Activated T-helper 1 cell treated with anti-CD3 and anti-CD28 coated beads, Interleukin-12 subunit alpha, Interleukin-12 subunit beta, Interleukin-2, Interleukin-4 antibody, amounts not matched to agents 30 ng/mL and 10 ng/mL and 1 ng/mL, durations not matched to agents 14 hours and 24 hours and 36 hours (primary cell): ENCODE measurements around the gene C7orf33. TPM values are rescaled to one million over a fixed set of nuclear protein-coding genes. Genes with fewer than 3 reads are reported as not detected.
A peak's percentile ranks its signal among the peaks of the same experiment; 100 is the strongest.
"Not testable (repeated sequence)": the region's sequence is repeated elsewhere in the genome, so short reads cannot be mapped to it uniquely, and the experiment has no call there.

Experiments used
- DNase-seq: peaks from one replicate; pipeline ENCODE4 v3.0.0; 2021; ENCODE audit warnings: low spot score
- H3K27ac Mint-ChIP-seq: one replicate; pipeline ENCODE4 v1.8.0; 2021; ENCODE audit warnings: mild to moderate bottlenecking, mixed read lengths
- H3K27me3 Mint-ChIP-seq: one replicate; pipeline ENCODE4 v1.8.0; 2022; ENCODE audit warnings: mild to moderate bottlenecking, moderate library complexity, mixed read lengths; ENCODE audit not compliant: insufficient read depth
- H3K36me3 Mint-ChIP-seq: one replicate; pipeline ENCODE4 v1.8.0; 2021; ENCODE audit warnings: low read depth, mixed read lengths
- H3K4me1 Mint-ChIP-seq: one replicate; pipeline ENCODE4 v1.8.0; 2021; ENCODE audit warnings: low read depth, mixed read lengths
- H3K4me3 Mint-ChIP-seq: one replicate; pipeline ENCODE4 v1.8.0; 2021; ENCODE audit warnings: mild to moderate bottlenecking, moderate library complexity, mixed read lengths
- H3K9me3 Mint-ChIP-seq: one replicate; pipeline ENCODE4 v1.8.0; 2021; ENCODE audit warnings: mixed read lengths
- intact Hi-C: fragments of 100-400 bp; cut with micrococcal nuclease; formaldehyde crosslinking; loops from one replicate; pipeline ENCODE4 v1.15.1; 2024
- total RNA-seq: library from RNA; stranded (reverse); gene quantifications from 2 replicates; pipeline ENCODE4 v1.2.3, GENCODE V29; 2022

Gene C7orf33
- not detected in 2 replicates for total RNA-seq

DNA sequence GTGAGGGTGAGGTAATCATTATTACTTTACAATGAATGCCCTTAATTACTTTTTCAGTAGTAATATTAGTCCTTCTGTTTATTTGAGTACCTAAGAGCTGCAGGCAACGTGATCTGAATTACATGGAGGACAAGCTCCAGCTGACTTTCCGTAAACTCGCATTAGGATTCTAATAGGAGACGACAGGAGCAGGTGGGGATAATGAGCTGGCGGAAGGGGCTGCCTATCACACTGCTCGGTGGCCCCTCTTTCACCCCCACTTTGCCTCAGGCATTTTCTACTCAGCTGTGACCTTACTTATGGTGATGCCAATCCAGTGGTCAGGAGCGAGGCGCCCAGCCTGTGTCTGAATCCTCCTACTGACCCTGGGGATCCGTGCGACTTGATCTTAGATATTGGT lies at the start of gene C7orf33:
C7orf33 (plus strand) TSS at position 296 of the 400 bp plus-strand sequence. CDS start 160 bp downstream, outside the sequence.
- no peak for DNase-seq
- intact Hi-C loops, result no loop called here
- H3K36me3 Mint-ChIP-seq, result no peaks in the 10 kb centered on the region
- no peak within 1 kb of the TSS for H3K27ac Mint-ChIP-seq
- H3K9me3 Mint-ChIP-seq, result no peaks in the 10 kb centered on the region
- no peak within 1 kb of the TSS for H3K4me3 Mint-ChIP-seq
- H3K4me1 Mint-ChIP-seq, result peaks cover 1% of the 10 kb centered on the region
- H3K27me3 Mint-ChIP-seq, result peaks cover 8% of the 10 kb centered on the region

GRCh38 chr7:148541891-148542504 lies 48.6 kb upstream of the C7orf33 start:
- H3K9me3 Mint-ChIP-seq, result no peaks in the 10 kb centered on the region
- H3K36me3 Mint-ChIP-seq, result no peaks in the 10 kb centered on the region
- intact Hi-C loops, result no loop called here
- no peak for DNase-seq
- no peaks in the 10 kb centered on the region for H3K4me1 Mint-ChIP-seq
- H3K4me3 Mint-ChIP-seq, result no peak overlapping the region
- peaks cover 4% of the 10 kb centered on the region for H3K27me3 Mint-ChIP-seq
- no peak overlapping the region for H3K27ac Mint-ChIP-seq

- DNase-seq, result no peak
- H3K4me1 Mint-ChIP-seq, result no peaks in the 10 kb centered on the region
- H3K27me3 Mint-ChIP-seq, result peaks cover 6% of the 10 kb centered on the region
- H3K4me3 Mint-ChIP-seq, result no peak overlapping the region
- peaks cover 1% of the 10 kb centered on the region for H3K36me3 Mint-ChIP-seq
- intact Hi-C loops, result no loop called here
- no peak overlapping the region for H3K27ac Mint-ChIP-seq
- H3K9me3 Mint-ChIP-seq, result peaks cover under 1% of the 10 kb centered on the region
Measured at GRCh38 chr7:148543302-148543701, 47.3 kb upstream of the C7orf33 start.

- DNase-seq, result no peak
- Mint-ChIP-seq H3K36me3 (peaks cover 3% of the 10 kb centered on the region), H3K27ac (no peak overlapping the region), H3K4me3 (no peak overlapping the region), H3K4me1 (no peaks in the 10 kb centered on the region), H3K27me3 (peaks cover 8% of the 10 kb centered on the region), H3K9me3 (peaks cover 3% of the 10 kb centered on the region)
- intact Hi-C loops, result no loop called here
Measured at GRCh38 chr7:148545172-148545571, 45.4 kb upstream of the C7orf33 start.

DNA sequence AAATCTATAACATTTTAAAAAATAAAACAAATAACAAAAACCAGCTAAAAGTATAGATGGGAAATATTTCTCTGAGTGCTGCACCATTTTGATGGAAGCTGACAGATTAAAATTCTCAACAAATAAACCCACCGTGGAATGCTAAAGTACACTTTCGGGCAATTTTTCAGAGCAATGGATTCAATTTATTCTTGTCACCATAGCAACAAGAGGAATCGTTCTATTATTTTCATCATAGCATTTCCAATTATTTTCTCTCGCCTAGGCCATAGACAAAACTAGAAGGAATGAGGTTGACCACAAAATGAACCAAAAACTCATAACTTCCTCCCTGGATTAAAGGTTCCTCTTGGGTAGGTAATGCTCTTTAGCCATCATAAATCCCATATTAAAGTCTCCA lies 44.6 kb upstream of the C7orf33 start:
- Mint-ChIP-seq H3K36me3 (peaks cover 3% of the 10 kb centered on the region), H3K27me3 (peaks cover 8% of the 10 kb centered on the region), H3K4me1 (peaks cover under 1% of the 10 kb centered on the region), H3K9me3 (peaks cover 3% of the 10 kb centered on the region), H3K27ac (no peak overlapping the region), H3K4me3 (no peak overlapping the region)
- intact Hi-C loops, result no loop called here
- no peak for DNase-seq

GRCh38 chr7:148546857-148547256 lies 43.7 kb upstream of the C7orf33 start:
- Mint-ChIP-seq H3K4me1 (peaks cover 7% of the 10 kb centered on the region), H3K27me3 (peaks cover 8% of the 10 kb centered on the region), H3K36me3 (peaks cover 3% of the 10 kb centered on the region), H3K9me3 (peaks cover 3% of the 10 kb centered on the region), H3K27ac (no peak overlapping the region), H3K4me3 (no peak overlapping the region)
- intact Hi-C loops, result no loop called here
- no peak for DNase-seq

- Mint-ChIP-seq H3K36me3 (peaks cover 3% of the 10 kb centered on the region), H3K27me3 (peaks cover 11% of the 10 kb centered on the region), H3K27ac (no peak overlapping the region), H3K9me3 (peaks cover 3% of the 10 kb centered on the region), H3K4me1 (peaks cover 7% of the 10 kb centered on the region), H3K4me3 (no peak overlapping the region)
- DNase-seq, result no peak
- intact Hi-C loops, result no loop called here
Measured at GRCh38 chr7:148547951-148548350, 42.6 kb upstream of the C7orf33 start.

- Mint-ChIP-seq H3K27ac (no peak overlapping the region), H3K4me3 (no peak overlapping the region), H3K36me3 (no peaks in the 10 kb centered on the region), H3K9me3 (no peaks in the 10 kb centered on the region), H3K27me3 (peaks cover 10% of the 10 kb centered on the region), H3K4me1 (peaks cover 21% of the 10 kb centered on the region)
- DNase-seq, result no peak
- intact Hi-C loops, result no loop called here
Measured at GRCh38 chr7:148553979-148554378, 36.6 kb upstream of the C7orf33 start.

GRCh38 chr7:148556892-148557291 lies 33.7 kb upstream of the C7orf33 start:
- Mint-ChIP-seq H3K27me3 (peaks cover 9% of the 10 kb centered on the region), H3K4me3 (no peak overlapping the region), H3K36me3 (no peaks in the 10 kb centered on the region), H3K27ac (no peak overlapping the region), H3K4me1 (peaks cover 21% of the 10 kb centered on the region), H3K9me3 (no peaks in the 10 kb centered on the region)
- DNase-seq, result no peak
- intact Hi-C loops, result no loop called here

GRCh38 chr7:148558914-148559313 lies 31.7 kb upstream of the C7orf33 start:
- Mint-ChIP-seq H3K4me1 (peaks cover 27% of the 10 kb centered on the region), H3K36me3 (peaks cover 1% of the 10 kb centered on the region), H3K9me3 (peaks cover 7% of the 10 kb centered on the region), H3K27ac (no peak overlapping the region), H3K27me3 (no peaks in the 10 kb centered on the region), H3K4me3 (no peak overlapping the region)
- intact Hi-C loops, result loop anchor here (2.0 kb wide), 1 partner anchor 16 kb away; no protein-coding TSS in a partner anchor
- no peak for DNase-seq

- peaks cover 9% of the 10 kb centered on the region for H3K9me3 Mint-ChIP-seq
- peaks cover 3% of the 10 kb centered on the region for H3K36me3 Mint-ChIP-seq
- no peaks in the 10 kb centered on the region for H3K27me3 Mint-ChIP-seq
- no peak overlapping the region for H3K4me3 Mint-ChIP-seq
- peaks cover 28% of the 10 kb centered on the region for H3K4me1 Mint-ChIP-seq
- no peak overlapping the region for H3K27ac Mint-ChIP-seq
- intact Hi-C loops, result loop anchor here (5.0 kb wide), 1 partner anchor 34 kb away; no protein-coding TSS in a partner anchor
- DNase-seq, result no peak
Measured at GRCh38 chr7:148561099-148561498, 29.5 kb upstream of the C7orf33 start.

- Mint-ChIP-seq H3K27me3 (peaks cover 3% of the 10 kb centered on the region), H3K4me3 (peak overlapping the region; percentile 36)
- intact Hi-C loops, result loop anchor here (1.0 to 5.0 kb wide), 6 partner anchors 10 to 350 kb away; no protein-coding TSS in a partner anchor
Measured at GRCh38 chr7:148563583-148564274, 26.8 kb upstream of the C7orf33 start.

DNA sequence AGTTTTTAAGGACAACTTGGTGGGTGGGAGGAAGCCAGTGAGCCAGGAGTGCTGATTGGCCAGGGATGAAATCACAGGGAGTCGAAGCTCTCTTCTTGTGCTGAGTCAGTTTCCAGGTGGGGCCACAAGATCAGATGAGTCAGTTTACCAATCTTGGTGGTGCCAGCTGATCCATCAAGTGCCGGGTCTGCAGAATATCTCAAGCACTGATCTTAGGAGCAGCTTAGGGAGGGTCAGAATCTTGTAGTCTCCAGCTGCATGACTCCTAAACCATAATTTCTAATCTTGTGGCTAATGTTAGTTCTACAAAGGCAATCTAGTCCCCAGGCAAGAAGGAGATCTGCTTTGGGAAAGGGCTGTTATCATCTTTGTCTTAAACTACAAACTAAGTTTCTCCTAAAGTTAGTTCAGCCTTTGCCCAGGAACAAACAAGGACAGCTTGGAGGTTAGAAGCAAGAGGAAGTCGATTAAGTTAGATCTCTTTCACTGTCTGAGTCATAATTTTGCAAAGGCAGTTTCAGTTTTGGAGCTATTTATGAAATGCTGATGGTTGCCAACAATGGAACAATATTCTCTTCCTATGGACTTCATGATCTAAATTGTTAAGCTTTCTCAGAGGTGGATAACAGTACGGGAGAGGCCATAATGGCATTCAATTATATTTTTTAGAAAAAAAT lies 26.2 kb upstream of the C7orf33 start:
- H3K36me3 Mint-ChIP-seq, H3K9me3 Mint-ChIP-seq, H3K27me3 Mint-ChIP-seq: not testable (repeated sequence)
- Mint-ChIP-seq H3K4me3 (peak overlapping the region; percentile 36), H3K4me1 (peaks cover 19% of the 10 kb centered on the region), H3K27ac (peak overlapping the region; percentile 81)
- peak; percentile 6 for DNase-seq
- intact Hi-C loops, result loop anchor here (1.0 to 5.0 kb wide), 6 partner anchors 9 to 349 kb away; no protein-coding TSS in a partner anchor

More at GRCh38 chr7:148563583-148564274, 26.8 kb upstream of the C7orf33 start:
- peaks cover 9% of the 10 kb centered on the region for H3K9me3 Mint-ChIP-seq
- H3K27ac Mint-ChIP-seq, result peak overlapping the region; percentile 81
- no peak for DNase-seq
- peaks cover 3% of the 10 kb centered on the region for H3K36me3 Mint-ChIP-seq
- peaks cover 26% of the 10 kb centered on the region for H3K4me1 Mint-ChIP-seq
